Ishikawa (cell line): ENCODE data around the gene NOX5.

Source experiments
- RAD21 ChIP-seq: IDR thresholded peaks from 2 replicates; pipeline ENCODE4 v1.6.1; 2012; ENCODE audit warnings: low read depth
- TF ChIP-seq, protein P1 (sequence below): IDR thresholded peaks from 2 replicates; pipeline ENCODE4 v1.6.1; 2012; ENCODE audit warnings: low read depth, mild to moderate bottlenecking

DNA sequence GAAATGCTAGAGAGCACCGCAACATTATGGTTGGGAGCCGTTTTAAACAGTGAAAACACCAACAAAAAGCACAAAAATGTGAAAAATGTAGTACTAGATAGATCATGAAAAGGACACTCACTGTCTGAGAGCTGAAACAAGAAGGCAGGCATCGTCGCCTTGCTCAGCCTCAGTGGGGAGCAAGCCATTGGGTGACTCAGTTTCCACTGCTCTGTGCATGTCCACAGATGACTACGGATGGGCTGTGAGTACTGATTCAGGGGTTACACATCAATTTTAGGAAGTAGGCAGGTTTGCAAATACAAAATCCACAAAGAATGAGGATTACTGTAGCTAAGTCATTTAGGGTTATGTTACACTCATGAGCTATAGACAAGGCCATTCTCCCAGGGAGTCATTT is 10.8 kb downstream of the NOX5 start:
- TF ChIP-seq, protein P1, sequence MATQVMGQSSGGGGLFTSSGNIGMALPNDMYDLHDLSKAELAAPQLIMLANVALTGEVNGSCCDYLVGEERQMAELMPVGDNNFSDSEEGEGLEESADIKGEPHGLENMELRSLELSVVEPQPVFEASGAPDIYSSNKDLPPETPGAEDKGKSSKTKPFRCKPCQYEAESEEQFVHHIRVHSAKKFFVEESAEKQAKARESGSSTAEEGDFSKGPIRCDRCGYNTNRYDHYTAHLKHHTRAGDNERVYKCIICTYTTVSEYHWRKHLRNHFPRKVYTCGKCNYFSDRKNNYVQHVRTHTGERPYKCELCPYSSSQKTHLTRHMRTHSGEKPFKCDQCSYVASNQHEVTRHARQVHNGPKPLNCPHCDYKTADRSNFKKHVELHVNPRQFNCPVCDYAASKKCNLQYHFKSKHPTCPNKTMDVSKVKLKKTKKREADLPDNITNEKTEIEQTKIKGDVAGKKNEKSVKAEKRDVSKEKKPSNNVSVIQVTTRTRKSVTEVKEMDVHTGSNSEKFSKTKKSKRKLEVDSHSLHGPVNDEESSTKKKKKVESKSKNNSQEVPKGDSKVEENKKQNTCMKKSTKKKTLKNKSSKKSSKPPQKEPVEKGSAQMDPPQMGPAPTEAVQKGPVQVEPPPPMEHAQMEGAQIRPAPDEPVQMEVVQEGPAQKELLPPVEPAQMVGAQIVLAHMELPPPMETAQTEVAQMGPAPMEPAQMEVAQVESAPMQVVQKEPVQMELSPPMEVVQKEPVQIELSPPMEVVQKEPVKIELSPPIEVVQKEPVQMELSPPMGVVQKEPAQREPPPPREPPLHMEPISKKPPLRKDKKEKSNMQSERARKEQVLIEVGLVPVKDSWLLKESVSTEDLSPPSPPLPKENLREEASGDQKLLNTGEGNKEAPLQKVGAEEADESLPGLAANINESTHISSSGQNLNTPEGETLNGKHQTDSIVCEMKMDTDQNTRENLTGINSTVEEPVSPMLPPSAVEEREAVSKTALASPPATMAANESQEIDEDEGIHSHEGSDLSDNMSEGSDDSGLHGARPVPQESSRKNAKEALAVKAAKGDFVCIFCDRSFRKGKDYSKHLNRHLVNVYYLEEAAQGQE, result no peak
- TF ChIP-seq RAD21, result no peak
